GM06990 (cell line): ENCODE results near the gene CCDC120.

Source experiments
- DNase-seq: peaks from one replicate; pipeline ENCODE4 v3.0.0-alpha.2; 2011; ENCODE audit not compliant: insufficient read length; ENCODE audit errors: extremely low read depth
- H3K27me3 ChIP-seq: replicated peaks from 2 replicates; pipeline ENCODE4 v1.6.0; 2011; ENCODE audit warnings: low read length; ENCODE audit not compliant: control insufficient read depth, insufficient read depth
- H3K36me3 ChIP-seq: 2 replicates; pipeline ENCODE4 v1.5.1; 2011; ENCODE audit warnings: low read length; ENCODE audit not compliant: control insufficient read depth, insufficient read depth
- H3K4me3 ChIP-seq: replicated peaks from 2 replicates; pipeline ENCODE4 v1.5.1; 2011; ENCODE audit warnings: low read depth, mild to moderate bottlenecking, control low read depth, low read length
- TF ChIP-seq, protein P1 (sequence below): IDR thresholded peaks from 2 replicates; pipeline ENCODE4 v1.5.1; 2011; ENCODE audit warnings: low read length, control low read depth, mild to moderate bottlenecking, inconsistent platforms; ENCODE audit not compliant: insufficient read depth, poor library complexity, severe bottlenecking

Gene CCDC120

DNA sequence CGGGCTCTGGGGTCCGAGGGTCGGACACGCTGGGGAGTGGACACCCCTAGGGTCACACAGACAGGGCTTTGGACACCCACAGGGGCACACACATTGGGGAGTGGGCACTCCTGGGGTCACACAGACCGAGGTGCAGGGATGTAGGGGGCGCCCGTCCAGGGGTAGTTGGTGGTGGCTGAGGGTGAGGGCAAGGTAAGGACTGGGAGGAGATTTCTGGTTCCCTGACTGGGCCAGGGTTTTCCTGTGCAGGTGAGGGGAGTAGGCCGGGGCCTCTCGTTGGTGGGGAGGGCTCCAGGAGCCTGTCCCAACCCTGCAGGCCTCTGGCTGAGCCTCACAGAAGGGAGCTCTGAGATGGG is 42.8 kb downstream of the CCDC120 start:
- Histone ChIP-seq H3K27me3 (no peaks in the 10 kb centered on the region), H3K4me3 (peak overlapping the region; percentile 61), H3K36me3 (no peaks in the 10 kb centered on the region)
- DNase-seq = no peak
- TF ChIP-seq, protein P1, sequence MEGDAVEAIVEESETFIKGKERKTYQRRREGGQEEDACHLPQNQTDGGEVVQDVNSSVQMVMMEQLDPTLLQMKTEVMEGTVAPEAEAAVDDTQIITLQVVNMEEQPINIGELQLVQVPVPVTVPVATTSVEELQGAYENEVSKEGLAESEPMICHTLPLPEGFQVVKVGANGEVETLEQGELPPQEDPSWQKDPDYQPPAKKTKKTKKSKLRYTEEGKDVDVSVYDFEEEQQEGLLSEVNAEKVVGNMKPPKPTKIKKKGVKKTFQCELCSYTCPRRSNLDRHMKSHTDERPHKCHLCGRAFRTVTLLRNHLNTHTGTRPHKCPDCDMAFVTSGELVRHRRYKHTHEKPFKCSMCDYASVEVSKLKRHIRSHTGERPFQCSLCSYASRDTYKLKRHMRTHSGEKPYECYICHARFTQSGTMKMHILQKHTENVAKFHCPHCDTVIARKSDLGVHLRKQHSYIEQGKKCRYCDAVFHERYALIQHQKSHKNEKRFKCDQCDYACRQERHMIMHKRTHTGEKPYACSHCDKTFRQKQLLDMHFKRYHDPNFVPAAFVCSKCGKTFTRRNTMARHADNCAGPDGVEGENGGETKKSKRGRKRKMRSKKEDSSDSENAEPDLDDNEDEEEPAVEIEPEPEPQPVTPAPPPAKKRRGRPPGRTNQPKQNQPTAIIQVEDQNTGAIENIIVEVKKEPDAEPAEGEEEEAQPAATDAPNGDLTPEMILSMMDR = peak; percentile 32

DNA sequence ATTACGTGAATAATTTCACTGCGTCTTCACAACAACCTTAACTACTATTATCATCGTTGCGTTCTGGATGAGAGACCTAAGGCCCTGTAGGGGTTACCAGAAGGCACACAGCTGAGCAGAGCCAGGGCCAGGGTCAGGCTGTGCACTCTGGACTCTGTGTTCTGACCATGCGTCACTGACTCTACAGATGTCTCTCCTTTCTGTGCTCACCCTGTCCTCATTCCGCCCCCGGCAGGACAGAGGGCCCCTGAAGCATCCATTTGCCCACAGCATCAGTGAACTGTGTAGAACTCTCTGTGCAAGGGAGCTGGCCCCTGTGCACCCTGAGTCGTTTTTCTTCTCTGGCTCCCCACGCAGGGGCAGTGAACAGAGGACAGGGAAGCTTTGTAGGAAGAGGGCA is 43.4 kb downstream of the CCDC120 start:
- Histone ChIP-seq H3K4me3 (no peak overlapping the region), H3K36me3 (no peaks in the 10 kb centered on the region), H3K27me3 (no peaks in the 10 kb centered on the region)
- DNase-seq = no peak
- TF ChIP-seq, protein P1 = no peak

DNA sequence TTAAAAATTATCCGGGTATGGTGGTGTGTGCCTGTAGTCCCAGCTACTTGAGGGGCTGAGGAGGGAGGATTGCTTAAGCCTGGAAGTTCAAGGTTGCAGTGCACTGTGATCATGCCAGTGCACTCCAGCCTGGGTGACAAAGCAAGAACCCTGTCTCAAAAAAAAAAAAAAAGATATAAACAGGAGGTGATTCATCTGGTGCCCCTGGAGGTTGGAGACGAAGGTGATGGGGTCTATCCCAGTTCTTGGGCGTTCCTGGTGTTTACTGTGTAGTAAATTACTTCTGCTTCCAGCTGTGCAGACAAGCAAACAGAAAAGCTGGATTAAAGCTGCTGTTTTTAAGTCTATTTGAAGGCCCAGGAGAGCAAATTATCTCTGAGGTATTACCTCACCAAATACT is 44.8 kb downstream of the CCDC120 start:
- TF ChIP-seq, protein P1 = no peak
- H3K4me3 ChIP-seq = no peak overlapping the region
- H3K36me3 ChIP-seq = no peaks in the 10 kb centered on the region
- DNase-seq = no peak
- H3K27me3 ChIP-seq = no peaks in the 10 kb centered on the region

DNA sequence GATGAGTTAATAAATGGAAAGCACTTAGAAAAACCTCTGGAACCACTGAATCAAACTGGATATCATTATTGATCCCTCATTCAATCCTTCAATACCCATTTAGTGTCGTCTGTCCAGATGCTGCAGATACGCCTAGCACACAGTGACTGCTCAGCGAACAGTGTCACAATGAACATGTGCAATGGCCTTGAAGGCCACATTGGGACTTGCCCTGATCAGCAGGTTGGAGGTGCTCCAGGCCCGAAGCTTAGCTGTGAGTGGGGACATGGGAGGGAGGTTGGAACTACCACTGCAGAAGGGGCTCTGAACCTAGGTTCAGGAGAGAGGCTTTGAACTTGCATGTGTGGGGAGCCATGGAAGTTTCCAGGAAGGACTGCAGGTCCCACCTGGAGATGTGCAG is 47.5 kb downstream of the CCDC120 start:
- H3K27me3 ChIP-seq = no peaks in the 10 kb centered on the region
- TF ChIP-seq, protein P1 = no peak
- no peak overlapping the region for H3K4me3 ChIP-seq
- DNase-seq = no peak
- H3K36me3 ChIP-seq = no peaks in the 10 kb centered on the region; the same call in 1 of the 2 replicates

DNA sequence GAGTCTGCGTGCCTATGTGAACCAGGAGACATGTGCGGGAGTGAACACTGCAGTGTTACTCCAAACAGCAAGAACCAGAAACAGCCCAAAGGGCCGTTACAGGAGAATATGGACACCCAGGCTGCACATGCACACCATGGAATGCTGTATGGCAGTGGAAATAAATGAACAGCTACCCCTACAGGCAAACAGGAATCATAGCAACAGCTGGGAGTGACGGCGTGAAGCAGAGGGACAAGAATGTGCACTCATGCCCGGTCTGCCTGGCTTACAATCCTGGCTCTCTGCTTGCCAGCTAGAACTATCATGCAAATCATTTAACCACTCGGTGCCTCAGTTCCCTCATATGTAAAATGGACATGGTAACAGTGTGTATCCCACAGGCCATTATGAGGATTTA is 48.1 kb downstream of the CCDC120 start:
- H3K27me3 ChIP-seq = no peaks in the 10 kb centered on the region
- H3K4me3 ChIP-seq = no peak overlapping the region
- no peaks in the 10 kb centered on the region; the same call in 1 of the 2 replicates for H3K36me3 ChIP-seq
- DNase-seq = no peak
- TF ChIP-seq, protein P1 = peak; percentile 23

DNA sequence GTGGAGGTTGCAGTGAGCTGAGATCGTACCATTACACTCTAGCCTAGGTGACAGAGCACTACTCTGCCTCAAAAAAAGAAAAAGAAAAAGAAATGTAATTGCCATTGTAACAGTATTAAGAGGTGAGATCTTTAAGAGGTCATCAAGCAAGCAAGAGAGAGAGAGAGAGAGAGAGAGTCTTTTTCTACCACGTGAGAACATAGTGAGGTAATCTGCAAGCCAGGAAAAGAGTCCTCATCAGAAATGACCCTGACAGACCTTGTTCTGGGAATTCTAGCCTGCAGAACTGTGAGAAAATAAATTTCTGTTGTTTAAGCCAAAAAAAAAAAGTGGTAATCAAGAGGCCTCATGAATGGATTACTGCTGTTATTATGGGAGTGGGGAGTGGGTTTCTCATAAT is 49.8 kb downstream of the CCDC120 start:
- no peaks in the 10 kb centered on the region for H3K27me3 ChIP-seq
- TF ChIP-seq, protein P1 = no peak
- H3K36me3 ChIP-seq = peaks cover 2% of the 10 kb centered on the region; the same call in 1 of the 2 replicates
- no peak overlapping the region for H3K4me3 ChIP-seq
- DNase-seq = no peak
